HG03095 (cell line): ENCODE results near the gene HMG20B.

ENCODE experiments used
- ATAC-seq: cut with Tn5 transposase; IDR thresholded peaks from one replicate; pipeline ENCODE4 v1.9.1; 2021; ENCODE audit warnings: moderate library complexity; ENCODE audit not compliant: unreplicated experiment

Gene HMG20B

DNA sequence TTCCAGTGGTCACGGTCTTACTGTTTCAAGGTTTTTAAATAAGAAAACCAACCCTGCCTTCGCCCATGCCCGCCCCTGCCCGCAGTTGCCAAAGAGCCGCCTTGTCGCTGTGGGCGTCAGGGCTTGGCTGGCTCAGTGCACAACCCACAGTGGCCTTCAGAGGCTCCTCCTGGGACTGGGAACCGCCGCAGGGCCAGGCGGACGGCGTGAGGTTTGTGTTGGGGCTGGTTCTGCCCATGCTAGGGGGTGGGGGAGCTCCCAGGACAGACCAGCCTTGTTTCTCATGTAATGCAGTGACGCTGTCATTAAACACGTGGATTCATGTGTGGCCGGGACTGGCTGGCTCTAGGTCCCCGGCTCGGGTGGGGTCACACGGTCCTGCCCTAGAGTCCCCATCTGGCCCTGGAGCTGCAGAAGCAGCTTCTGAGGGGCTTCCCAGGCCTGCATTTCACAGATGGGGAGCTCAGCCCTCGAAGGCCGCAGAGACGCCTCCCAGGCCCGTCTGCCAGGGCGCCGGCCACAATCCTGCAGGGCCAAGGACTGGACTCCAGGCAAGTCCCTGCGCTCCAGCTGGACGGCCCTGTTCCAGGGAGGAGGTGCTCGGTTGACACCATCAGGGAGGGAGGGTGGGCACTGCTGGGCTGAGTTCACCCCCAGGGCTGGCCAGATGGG, 36.2 kb upstream of the HMG20B start:
- no peak for ATAC-seq

DNA sequence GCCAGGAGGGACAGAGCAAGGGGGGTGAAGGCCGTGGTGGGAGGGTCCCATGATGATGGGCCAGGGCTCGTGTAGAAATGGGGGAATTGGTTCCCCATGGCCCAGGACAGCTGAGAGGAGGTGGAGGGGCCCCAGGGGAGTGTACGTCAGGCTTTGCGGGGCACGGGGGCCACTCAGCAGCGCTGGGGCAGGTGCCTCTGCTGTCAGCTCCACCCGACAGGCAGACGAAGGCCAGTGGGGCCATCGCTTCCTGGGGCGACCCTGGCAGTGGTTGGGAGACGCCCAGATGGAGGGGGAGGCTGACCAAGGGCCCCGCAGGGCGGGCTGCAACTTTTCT, 35.7 kb upstream of the HMG20B start:
- no peak for ATAC-seq

DNA sequence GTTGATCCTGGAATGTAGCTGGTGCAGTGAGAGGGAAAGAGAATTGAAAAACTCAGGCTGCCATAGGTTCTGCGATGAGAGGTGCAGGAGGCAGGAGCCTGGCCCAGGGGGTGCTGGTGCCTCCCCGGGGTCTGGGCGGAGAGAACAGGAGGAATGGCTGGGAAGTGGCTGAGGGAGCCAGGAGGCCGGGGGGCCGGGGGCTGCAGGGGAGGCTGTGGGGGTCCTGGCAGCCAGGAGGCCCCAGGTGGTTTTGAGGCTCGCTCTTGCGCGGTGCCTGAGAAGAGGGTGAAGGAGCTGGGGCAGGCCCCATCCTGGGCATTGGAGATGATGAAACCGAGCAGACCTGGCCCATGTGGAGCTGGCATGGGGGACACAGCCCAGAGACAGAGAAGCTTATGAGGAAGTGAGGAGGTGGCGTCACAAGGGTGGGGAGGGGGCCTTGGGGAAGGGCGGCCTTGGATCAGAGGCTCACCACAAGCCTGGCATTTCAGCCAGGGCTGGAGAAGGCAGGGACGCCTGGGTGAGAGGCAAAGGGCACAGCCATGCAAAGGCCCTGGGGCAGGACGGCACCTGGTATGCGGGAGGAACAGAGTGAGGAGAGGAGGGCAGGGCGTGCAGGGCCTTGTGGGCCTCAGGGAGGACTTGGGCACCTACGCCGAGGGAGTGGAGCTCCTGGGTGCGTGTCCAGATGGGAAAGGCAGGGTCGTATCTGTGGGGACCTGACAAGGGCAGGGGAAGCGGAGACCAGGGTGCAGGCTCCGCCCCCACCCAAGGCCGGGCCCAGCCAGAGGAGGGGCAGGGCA, 35.1 kb upstream of the HMG20B start:
- ATAC-seq: no peak

DNA sequence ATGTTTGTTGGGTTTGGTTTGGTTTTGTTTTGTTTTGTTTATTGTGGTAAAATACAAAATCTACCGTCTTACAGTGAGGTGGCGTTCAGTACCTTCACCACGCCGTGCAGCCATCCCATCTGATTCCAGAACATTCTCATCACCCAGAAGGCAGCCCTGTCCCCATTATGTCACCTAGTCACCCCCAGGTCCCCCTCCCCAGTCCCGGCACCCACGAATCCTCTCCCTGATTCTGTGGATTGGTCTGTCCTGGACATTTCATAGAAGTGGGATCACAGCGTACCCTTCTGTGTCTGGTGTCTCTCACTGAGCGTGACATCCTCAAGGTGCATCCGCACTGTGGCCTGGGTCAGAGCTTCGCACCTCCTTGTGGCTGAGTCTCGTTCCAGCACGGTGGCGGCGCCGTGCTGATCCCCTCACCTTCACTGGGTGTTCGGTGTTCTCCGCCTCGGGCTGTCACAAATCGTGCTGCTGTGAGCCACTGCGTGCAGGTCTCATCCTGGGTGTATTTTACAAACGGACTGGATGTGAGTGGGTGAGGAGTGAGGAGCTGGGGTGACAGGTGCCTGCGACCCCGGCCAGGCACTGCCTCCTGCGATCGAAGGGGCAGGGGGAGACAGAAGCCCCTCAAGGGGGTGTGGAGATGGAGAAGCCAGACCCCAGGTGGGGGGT, 34.4 kb upstream of the HMG20B start:
- ATAC-seq: no peak

DNA sequence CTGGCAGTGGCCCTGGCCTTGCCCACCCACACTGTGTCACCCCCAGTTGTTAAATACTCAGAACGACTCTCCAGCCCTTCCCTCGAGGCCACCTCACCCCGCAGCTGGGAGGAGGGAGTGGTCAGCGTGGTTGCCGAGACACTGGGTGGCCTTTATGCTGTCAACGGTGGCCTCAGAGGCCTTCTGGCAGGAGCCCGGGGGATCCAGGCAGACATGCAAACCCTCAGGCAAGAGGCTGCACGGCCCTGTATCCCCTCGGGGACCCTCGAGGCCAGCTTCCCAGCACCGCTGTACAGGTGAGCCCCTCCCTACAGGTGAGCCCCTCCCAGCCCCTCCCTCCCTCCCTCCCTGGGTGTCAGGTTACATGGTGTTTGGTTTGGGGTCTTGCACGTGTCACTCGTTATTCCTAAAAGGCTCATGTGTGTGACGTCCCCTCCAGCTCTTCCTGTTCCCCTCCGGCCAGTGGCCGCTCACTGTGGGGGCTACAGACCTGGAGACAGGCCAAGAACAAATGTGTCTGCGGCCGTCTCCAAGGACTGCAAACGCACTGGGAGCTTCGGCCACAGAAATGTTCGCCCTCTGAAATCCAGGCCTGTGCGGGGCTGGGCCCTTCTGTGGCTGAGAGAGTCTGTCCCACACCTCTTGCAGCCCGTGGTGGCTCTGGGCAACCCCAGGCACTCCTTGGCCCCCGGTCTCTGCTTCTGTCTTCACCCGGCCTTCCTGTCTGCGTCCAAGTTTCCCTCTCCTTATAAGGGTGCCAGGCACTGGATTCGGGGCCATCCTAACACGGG, 33.6 kb upstream of the HMG20B start, which contains the start of gene TEKTIP1:
TSS of gene TEKTIP1 (plus strand) at position 210 of the 791 bp plus-strand sequence. CDS start at position 214, 4 bp downstream.
- no peak for ATAC-seq

DNA sequence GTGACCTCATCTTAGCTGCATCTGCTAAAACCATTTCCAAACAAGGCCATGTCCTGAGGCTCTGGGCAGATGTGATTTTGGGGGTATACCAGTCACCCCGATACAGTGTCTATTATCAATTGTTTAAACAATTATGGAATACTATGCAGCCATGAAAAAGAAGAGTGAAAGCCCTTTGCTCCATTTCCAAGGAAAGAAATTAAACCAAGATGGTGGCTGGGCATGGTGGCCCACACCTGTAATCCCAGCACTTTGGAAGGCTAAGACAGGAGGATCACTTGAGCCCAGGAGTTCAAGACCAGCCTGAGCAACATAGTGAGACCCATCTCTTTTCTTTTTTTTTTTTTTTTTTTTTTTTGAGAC, 33.0 kb upstream of the HMG20B start:
- ATAC-seq: no peak

DNA sequence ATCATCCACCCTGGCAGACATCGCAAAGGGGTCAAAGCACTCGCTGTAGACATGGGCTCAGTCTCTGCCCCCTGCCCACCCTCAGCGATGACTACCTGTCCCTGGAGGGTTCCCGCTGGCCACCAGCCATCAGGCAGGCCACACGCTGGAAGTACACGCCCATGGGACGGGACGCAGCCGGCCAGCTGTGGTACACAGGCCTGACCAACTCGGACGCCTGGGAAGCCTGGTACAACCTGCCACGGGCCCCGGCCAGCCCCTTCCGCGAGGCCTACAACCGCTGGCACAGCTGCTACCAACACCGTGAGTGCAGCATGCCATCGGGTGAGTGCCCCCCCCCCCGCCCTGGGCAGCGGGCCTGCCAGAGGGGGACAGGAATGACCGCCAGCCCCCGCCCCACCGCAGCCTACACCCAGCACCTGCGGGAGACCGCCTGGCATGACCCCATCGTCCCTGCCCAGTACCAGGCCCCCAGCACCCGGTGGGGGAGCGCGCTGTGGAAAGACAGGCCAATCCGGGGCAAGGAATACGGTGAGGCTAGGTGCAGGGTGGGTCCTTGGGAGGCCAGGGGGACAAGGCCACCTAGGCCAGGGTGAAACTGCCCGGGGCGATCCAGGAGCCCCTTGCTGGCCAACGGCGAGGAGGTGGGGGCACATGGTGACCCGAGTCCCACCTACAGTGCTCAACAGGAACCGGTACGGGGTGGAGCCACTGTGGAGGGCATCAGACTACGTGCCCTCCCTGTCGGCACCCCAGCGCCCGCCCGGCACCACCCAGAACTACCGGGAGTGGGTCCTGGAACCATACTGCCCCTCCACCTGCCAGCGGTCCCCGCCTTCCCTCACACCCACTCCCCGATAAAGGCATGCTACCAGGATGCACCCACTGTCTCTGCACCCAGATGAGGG, 29.3 kb upstream of the HMG20B start:
- ATAC-seq: no peak

DNA sequence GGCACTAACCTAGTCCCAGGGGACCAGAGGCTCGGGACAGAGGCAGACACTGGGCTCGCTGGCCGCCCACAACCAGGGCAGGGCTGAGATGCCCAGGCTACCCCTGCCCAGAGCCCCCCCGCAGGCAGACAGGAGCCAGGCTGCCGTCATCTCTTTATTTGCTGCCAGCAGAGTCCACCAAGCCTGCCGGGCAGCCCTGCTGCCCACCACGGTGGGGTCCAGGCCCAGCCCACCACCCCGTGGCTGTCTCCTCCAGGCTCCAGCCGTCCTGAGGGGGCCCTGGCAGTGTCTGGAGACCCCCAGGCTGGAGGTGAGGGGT, 28.7 kb upstream of the HMG20B start:
- ATAC-seq: no peak

DNA sequence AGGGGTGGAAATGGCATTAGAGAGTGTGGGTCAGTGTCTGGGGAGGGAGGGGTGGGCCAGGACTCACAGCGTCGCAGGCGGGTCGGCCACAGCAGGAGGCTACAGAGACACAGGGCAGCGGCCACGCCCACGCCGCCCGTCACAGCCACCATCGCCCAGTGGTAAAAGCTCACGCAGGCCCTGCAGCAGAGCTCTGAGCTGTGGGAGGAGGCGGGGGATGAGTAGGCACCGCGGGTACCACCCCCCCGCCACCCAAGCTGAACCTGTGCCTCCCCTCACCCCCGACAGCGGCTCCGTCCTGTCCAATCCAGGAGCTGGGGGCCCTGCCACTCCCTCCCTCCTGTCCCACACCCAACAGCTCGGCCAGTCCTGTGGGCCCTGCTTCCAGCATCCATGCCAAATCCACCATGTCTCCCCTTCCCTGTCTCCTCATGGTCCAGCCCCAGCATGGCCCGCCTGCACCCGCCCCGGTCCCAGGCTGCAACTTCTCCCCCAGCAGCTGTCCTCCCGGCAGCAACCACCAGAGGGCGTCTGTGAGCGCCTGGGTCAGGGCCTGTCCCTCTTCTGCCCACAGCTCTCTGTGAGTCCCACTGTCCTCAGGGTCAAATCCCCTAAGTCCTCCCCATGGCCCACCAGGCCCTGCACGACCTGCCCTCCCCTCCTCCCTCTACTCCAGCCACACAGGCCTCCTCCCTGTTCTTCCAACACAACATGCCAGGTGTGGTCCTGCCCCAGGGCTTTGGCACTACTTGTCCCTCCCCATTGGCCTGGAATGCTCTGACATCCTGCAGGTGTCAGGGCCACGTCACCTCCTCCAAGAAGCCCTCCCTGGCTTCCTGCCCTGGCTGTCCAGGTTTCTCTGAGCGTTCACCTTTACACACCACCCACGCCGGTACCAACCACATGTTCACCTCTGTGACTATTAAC, 27.7 kb upstream of the HMG20B start:
- no peak for ATAC-seq

DNA sequence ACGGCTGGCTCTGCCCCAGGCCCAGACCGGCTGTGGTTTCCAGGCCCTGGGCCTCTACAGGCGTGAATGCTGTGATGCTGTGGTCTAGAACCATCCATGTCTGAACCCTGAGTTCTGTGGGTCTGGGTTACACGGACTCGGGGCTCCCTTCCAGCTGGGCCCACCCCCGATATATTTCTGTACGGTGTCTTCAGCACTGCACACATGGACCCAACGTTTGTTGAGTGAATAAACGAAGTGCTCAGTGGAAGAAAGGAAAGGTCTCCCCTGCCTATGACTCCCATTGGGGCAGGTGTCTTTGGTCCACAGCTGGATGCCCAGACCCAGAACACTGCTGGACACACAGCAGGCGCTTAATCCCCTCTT, 27.1 kb upstream of the HMG20B start:
- ATAC-seq: no peak

DNA sequence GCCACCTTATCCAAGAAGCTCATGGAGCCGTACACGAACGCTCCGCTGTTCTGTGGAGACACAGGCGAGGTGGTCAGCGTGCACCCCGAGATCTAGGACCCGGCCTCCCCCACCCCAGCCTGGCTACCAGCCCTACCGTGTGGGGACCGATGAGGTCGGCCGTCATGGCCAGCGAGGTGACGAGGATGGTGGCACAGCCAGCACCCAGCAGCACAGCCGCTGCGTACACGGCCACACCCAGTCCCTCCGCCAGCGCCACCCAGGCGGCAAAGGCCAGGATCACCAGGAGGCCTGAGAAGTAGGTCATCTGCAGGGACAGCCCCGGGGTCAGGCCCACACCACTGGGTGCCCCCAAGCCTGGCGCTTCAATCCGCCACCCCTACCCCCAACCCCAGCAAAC, 26.6 kb upstream of the HMG20B start:
- no peak for ATAC-seq

DNA sequence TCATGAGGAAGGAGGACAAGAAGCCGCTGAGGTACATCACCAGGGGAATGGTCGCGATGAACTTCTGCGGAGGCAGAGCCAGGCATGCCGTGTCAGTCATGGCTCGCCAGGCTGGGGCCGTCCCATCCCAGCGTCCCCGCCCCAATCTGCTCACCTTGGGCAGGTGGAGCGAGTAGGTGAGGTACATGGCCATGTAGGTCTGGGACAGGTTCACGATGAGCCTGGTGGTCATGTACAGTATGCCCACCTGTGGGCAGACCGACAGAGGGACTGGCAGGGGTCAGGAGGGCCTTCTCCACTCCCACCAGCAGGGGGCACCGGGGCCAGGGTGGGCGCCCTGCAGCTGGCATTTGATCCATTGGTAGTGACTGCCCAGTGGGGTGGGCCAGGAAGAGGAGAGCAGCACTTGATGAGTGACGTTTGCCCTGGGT, 25.4 kb upstream of the HMG20B start:
- ATAC-seq: no peak

DNA sequence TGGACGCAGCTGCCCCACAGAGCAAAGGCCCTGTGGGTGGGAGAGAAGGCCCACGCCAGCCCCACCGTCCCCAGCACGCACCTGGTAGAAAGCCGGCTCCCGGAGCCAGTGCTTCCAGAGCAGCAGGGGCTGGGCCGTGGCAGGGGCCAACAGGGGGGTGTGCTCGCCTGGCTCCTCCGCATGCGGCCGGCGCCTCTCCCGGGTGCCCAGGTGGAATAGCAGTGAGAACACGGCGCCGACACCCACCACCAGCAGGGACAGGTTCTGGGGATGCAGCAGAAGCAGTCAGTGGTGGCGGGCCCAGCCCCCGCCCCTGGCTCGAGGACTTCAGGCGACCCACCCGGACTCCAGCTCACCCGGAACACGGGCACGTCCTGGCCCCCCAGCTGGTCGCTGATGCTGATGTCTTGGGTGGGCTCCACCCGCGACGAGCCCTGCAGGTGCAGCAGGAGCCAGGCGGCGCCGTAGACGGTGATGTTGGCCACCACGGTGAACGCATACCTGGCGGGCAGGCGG, 24.9 kb upstream of the HMG20B start:
- ATAC-seq: no peak

DNA sequence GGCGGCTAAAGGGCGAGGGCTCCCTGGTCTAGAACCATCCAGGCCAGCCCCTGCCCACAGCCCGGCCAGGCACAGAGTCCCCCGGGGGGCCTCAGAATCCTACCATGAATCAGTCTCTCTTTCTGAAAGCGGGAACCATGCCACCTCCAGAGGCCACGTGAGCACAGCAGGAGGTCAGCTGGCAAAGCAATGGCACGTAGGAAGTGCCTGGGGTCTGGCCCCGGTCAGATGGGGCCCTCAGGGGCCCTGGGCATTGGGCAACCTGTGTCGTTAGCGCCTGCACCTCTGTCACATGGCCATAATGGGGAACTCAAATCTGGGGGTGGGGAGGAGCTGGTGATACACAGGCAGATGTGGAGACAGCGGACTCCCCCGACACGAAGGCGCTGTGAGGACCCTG, 24.1 kb upstream of the HMG20B start:
- no peak for ATAC-seq

DNA sequence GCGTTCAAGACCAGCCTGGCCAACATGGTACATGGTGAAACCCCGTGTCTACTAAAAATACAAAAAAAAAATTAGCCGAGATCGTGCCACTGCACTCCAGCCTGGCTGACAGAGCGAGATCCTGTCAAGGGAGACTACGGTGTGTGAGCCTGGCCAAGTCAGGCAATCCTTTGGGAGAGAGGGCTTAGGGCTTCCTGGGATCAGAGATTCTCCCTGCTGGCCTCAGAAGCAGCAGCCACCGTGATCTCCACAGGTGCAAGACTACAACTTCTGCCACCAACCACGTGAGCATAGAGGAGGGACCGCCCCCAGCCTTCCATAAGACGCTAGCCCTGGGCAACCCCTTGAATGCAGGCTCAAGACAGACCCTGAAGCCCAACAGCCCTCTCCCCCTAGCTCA, 22.9 kb upstream of the HMG20B start:
- ATAC-seq: no peak

DNA sequence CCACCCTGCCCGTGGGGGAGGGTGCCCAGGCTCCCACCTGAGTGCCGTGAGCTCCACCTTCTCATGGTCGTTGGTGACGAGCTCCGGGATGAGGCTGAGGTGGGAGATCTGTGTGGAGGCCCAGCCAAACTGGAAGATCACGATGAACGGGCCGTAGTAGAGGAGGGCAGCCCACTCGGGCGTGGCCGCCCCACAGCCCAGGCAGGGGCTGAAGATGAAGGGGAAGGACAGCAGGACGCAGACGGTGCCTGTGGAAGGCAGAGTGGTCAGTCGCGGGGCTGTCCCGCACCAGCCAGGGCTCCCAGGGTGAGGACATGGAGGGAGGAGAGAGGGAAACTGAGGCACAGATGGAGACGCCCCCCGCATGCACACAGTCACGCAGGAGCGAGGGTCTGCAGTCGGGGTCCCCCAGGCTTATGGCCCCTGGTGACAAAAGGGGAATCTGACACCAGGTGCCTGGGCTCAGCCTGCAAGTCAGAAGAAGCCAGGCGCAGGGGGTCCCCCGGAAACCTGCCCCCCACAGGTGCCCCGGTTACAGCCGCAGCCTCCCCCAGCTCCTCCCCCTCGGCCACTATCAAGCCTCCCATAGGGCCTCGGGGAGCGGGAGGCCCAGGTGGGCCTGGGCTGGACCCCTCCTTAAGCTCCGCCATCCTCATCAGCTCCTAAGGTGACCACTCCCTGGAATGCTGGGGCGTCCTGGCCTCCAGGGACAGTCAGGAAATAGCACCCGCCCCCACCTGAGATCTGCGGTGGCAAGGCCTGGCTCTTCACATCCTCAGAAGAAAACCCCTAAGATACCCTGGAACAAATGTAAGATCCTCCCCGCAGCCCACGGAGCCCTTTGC, 21.6 kb upstream of the HMG20B start:
- ATAC-seq: no peak

DNA sequence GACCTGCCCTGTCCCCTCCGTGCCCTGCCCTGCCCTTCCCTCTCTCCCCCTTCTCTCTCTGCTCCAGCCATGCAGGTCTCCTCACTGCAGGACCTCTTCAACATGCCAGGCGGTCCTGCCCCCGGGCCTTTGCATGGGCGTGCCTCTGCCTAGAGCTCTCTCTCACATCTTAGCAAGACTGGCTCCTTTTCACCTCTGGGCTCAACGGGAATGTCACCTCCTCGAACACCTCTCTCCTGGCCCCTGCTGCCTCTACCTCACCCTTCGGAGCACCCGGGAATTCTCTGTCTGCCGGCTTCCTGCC, 21.0 kb upstream of the HMG20B start:
- no peak for ATAC-seq

DNA sequence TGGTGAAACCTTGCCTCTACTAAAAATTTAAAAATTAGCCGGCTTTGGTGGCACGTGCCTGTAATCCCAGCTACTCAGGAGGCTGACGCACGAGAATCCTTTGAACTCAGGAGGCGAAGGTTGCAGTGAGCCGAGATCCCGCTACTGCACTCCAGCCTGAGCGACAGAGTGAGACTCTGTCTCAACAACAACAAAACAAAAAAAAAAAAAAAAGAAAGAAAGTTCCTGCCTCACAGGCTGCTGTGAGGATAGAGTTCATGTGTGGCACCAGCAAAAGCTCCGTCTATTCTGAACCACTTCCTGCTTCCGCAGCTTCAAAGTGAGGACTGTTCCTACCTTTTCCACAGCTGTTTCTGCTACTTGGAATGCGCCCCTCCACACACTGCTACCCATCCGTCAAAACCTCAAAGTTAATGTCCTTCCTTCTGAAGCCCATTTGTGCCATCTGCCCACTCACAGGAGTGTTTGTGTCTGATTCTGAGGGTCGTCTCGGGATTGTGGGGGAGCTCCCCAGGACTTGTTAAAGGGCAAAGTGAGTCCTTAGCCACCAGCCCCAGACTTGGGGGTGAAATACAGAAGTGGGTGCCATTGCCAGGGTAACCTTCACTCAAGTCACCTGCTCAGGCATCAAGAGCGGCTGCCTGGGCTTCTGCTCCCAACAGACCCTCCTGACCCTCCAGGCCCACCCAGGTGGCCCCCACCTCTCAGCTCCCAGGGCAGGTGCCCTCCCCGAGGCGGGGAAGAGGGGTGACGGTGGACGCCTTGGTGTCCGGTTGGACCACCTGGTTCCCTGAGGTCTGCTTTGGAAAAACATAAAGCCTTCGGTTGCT, 18.3 kb upstream of the HMG20B start:
- ATAC-seq: no peak
